Measurements from ENCODE around the gene MTHFD1L. TPM values are rescaled to one million over a fixed set of nuclear protein-coding genes. Genes with fewer than 3 reads are reported as not detected.
A peak's percentile ranks its signal among the peaks of the same experiment; 100 is the strongest.

MTHFD1L gene
- total and polyA plus RNA-seq, 7 donors: 0.60 to 17.9 (median 3.0) TPM

DNA sequence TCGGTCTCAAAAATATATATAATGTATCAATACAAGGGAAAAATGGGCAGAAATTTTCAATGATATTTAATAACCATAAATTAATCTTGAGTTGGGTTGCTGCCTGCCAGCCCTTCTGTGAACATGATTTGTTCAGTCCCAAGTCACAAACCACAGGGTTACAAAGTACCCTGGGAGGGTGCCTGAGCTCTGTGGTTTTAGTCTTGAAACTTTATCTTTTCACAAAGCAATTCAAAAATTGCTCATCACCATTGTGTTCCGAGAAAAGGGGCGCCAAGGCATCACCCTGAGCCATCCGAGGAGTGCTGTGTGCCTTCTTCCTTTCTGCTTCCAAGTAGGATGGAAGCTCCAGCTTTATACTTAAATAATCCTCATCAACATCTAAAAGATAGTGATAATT is 232.7 kb downstream of the MTHFD1L start:
- Histone ChIP-seq H3K4me1 (peaks cover 0 to 19% (median 16%) of the 10 kb centered on the region in 4 donors), H3K4me3 (no peak overlapping the region), H3K27ac (no peak overlapping the region), H3K36me3 (no peaks in the 10 kb centered on the region), H3K9me3 (no peaks in the 10 kb centered on the region), H3K27me3 (no peaks in the 10 kb centered on the region)
- intact Hi-C loops (cut with DNase I): no loop called here
- TF ChIP-seq, protein P1, sequence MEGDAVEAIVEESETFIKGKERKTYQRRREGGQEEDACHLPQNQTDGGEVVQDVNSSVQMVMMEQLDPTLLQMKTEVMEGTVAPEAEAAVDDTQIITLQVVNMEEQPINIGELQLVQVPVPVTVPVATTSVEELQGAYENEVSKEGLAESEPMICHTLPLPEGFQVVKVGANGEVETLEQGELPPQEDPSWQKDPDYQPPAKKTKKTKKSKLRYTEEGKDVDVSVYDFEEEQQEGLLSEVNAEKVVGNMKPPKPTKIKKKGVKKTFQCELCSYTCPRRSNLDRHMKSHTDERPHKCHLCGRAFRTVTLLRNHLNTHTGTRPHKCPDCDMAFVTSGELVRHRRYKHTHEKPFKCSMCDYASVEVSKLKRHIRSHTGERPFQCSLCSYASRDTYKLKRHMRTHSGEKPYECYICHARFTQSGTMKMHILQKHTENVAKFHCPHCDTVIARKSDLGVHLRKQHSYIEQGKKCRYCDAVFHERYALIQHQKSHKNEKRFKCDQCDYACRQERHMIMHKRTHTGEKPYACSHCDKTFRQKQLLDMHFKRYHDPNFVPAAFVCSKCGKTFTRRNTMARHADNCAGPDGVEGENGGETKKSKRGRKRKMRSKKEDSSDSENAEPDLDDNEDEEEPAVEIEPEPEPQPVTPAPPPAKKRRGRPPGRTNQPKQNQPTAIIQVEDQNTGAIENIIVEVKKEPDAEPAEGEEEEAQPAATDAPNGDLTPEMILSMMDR (IDR thresholded peaks at IDR 0.05): no peak
- TF ChIP-seq POLR2AphosphoS5 (IDR thresholded peaks at IDR 0.05): no peak
- TF ChIP-seq POLR2A (IDR thresholded peaks at IDR 0.05): no peak
- no peak for TF ChIP-seq EP300 (IDR thresholded peaks at IDR 0.05)
- 90% methylated on average over 4 of the region's 4 CpGs for WGBS, 2 donors
- no peak for DNase-seq

DNA sequence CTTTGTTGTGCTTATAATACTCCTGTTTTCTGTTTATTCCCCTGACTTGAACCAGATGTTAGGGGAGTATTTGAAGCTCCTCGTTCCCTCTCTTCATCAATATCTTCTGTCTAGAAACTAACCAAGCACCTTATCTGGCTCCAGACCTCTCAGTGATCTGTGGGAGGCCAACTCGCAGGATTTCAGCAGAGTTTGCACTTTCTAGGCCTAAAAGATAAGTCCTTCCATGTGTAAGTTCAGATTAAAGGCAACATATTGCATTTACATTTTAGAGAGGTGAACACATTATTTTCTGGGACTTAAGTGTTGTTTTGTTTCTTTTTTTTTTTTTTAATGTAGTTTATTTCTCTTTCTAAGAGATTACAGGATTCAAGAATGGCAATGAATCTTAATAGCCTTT is 234.8 kb downstream of the MTHFD1L start:
- WGBS, 2 donors: 91 to 96% methylated on average over 2 of the region's 2 CpGs
- intact Hi-C loops (cut with DNase I): no loop called here
- H3K4me3 ChIP-seq: no peak overlapping the region
- no peak for TF ChIP-seq POLR2AphosphoS5 (IDR thresholded peaks at IDR 0.05)
- no peak for TF ChIP-seq EP300 (IDR thresholded peaks at IDR 0.05)
- no peak for TF ChIP-seq POLR2A (IDR thresholded peaks at IDR 0.05)
- TF ChIP-seq, protein P1 (IDR thresholded peaks at IDR 0.05): no peak
- H3K4me1 ChIP-seq: peaks cover 0 to 19% (median 16%) of the 10 kb centered on the region in 4 donors
- H3K9me3 ChIP-seq: no peaks in the 10 kb centered on the region
- peak; percentile 2 for DNase-seq
- no peaks in the 10 kb centered on the region for H3K36me3 ChIP-seq
- H3K27me3 ChIP-seq: no peaks in the 10 kb centered on the region
- H3K27ac ChIP-seq: no peak overlapping the region

DNA sequence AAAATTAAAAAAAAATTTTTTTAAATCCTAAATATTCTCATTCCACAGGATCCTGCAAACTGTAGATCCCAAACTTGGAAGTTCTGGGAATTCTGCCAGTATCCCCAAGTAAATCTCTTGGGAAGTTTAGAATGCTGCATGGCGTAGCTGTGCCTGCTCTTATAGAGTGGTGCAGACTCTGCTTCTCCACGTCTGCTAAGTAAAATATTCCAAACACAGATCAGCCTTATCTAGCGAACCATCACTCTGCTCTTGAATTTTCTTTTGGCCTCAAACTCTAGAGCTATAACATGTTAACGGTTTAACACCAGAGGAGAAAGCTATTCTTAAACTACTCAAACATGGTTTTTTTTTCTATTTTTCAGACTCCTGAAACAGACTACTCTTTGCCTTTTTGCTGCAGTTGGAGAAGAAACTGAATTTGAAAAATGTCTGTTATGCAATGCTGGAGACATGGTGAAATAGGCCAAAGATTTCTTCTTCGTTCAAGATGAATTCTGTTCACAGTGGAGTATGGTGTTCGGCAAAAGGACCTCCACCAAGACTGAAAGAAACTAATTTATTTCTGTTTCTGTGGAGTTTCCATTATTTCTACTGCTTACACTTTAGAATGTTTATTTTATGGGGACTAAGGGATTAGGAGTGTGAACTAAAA is 235.8 kb downstream of the MTHFD1L start:
- no peaks in the 10 kb centered on the region for H3K27me3 ChIP-seq
- 76 to 87% methylated on average over 6 of the region's 6 CpGs for WGBS, 2 donors
- peak overlapping the region; percentile 57 to 69 (median 60) for H3K27ac ChIP-seq
- peaks cover 0 to 19% (median 16%) of the 10 kb centered on the region in 4 donors for H3K4me1 ChIP-seq
- TF ChIP-seq EP300 (IDR thresholded peaks at IDR 0.05): no peak
- no peak for TF ChIP-seq POLR2A (IDR thresholded peaks at IDR 0.05)
- TF ChIP-seq, protein P1 (IDR thresholded peaks at IDR 0.05): no peak
- no peak for TF ChIP-seq POLR2AphosphoS5 (IDR thresholded peaks at IDR 0.05)
- peak; percentile 35 for DNase-seq
- intact Hi-C loops (cut with DNase I): no loop called here
- no peak overlapping the region for H3K4me3 ChIP-seq
- no peaks in the 10 kb centered on the region for H3K9me3 ChIP-seq
- H3K36me3 ChIP-seq: no peaks in the 10 kb centered on the region

DNA sequence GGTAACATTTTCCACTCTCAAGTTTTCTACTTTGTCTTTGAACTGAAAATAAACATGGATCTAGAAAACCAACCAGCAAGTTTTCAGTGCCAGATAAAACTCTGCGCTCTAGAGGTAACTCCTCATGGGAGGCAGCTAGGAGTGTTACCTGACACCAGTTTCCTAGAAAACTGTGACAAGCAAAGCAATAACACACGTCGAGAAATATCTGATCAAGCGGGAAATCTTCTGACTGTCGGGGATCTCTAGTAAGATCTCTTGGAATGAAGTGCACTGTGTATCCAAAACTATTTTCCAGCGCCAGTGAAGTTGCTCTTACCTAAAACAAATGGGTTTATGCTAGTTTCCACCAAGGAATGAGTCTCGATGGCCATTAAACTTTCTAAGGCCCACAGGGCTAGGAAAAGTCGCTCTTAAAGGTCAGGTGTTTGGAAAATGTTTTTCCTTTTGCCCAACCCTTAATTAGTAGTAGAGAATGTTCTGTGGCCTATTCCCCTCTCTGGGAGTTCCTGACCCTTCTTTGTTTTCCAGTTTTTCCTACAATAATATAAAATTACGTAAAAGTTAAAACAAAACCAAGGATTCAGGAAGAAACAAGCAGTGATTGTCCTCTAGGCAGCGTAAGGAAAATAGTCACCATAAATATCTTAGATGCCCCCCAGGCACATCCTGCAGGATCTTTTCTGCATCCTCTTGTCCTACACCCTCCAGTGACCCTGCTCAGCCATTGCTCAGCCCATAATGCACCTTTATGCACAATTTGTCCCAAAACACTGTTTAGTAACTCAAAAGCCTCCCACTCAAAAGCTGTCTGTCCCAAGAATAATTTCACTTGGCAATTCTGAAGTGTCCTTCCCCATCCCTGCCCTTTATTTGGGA is 236.6 kb downstream of the MTHFD1L start:
- H3K27ac ChIP-seq: peak overlapping the region; percentile 57 to 69 (median 60)
- 93 to 94% methylated on average over 10 of the region's 10 CpGs for WGBS, 2 donors
- H3K36me3 ChIP-seq: no peaks in the 10 kb centered on the region
- DNase-seq: peak; percentile 10
- H3K27me3 ChIP-seq: no peaks in the 10 kb centered on the region
- no peak overlapping the region for H3K4me3 ChIP-seq
- H3K9me3 ChIP-seq: no peaks in the 10 kb centered on the region
- intact Hi-C loops (cut with DNase I): no loop called here
- peaks cover 0 to 19% (median 16%) of the 10 kb centered on the region in 4 donors for H3K4me1 ChIP-seq
- TF ChIP-seq POLR2AphosphoS5 (IDR thresholded peaks at IDR 0.05): no peak
- TF ChIP-seq, protein P1 (IDR thresholded peaks at IDR 0.05): no peak
- TF ChIP-seq POLR2A (IDR thresholded peaks at IDR 0.05): no peak
- TF ChIP-seq EP300 (IDR thresholded peaks at IDR 0.05): no peak
